HEK293 (cell line): ENCODE measurements around the gene ABHD12.
"Not testable (repeated sequence)": the region's sequence is repeated elsewhere in the genome, so short reads cannot be mapped to it uniquely, and the experiment has no call there.

Experiments used
- CTCF ChIA-PET: fragments of 350-600 bp; formaldehyde crosslinking; extraction: SDS; loops from one replicate; lab custom pipeline; 2021; ENCODE audit warnings: antibody characterized with exemption; lab: Yijun Ruan, JAX
- POLR2A ChIA-PET: fragments of 300-600 bp; formaldehyde crosslinking; extraction: SDS; loops from one replicate; lab custom pipeline; 2020; ENCODE audit warnings: antibody characterized with exemption, inconsistent platforms; lab: Yijun Ruan, JAX
- H3K27ac ChIP-seq: fragments of 200-500 bp; sonication (Bioruptor generic); 2 replicates; pipeline ENCODE4 v1.5.1; 2014; ENCODE audit warnings: low read depth, low read length, control low read depth, inconsistent platforms; ENCODE audit errors: extremely low read depth
- H3K36me3 ChIP-seq, 2 experiments: fragments of 200-500 bp in 1 of 2; sonication (Bioruptor generic) in 1 of 2; 1 replicate in 1 of 2; 2 replicates in 1 of 2; pipeline ENCODE4 v1.5.1; 2014 to 2017; ENCODE audit warnings: inconsistent platforms in 2 of 2, low read length in 2 of 2; ENCODE audit not compliant: control insufficient read depth in 2 of 2, insufficient read depth in 1 of 2
- H3K4me1 ChIP-seq: fragments of 200-500 bp; sonication (Bioruptor generic); 2 replicates; pipeline ENCODE4 v1.5.1; 2014; ENCODE audit warnings: mild to moderate bottlenecking, low read length, inconsistent platforms; ENCODE audit not compliant: control insufficient read depth, insufficient read depth
- H3K4me3 ChIP-seq: 2 replicates; pipeline ENCODE4 v1.5.1; 2011; ENCODE audit warnings: low read depth, mild to moderate bottlenecking, control low read depth, low read length, moderate library complexity
- H3K9me3 ChIP-seq: fragments of 200-500 bp; sonication (Bioruptor generic); 2 replicates; pipeline ENCODE4 v1.5.1; 2014; ENCODE audit warnings: low read depth, low read length, inconsistent platforms; ENCODE audit not compliant: control insufficient read depth, insufficient read depth
- ATF2 ChIP-seq: fragments of 450-650 bp; formaldehyde crosslinking; IDR thresholded peaks from 2 replicates; pipeline ENCODE4 v1.5.1; 2016; ENCODE audit warnings: missing biosample characterization, missing genetic modification characterization, low read depth
- BCL11B ChIP-seq: fragments of 450-650 bp; formaldehyde crosslinking; IDR thresholded peaks from 2 replicates; pipeline ENCODE4 v1.5.1; 2016; ENCODE audit warnings: low read depth, missing biosample characterization, missing genetic modification characterization
- GLI2 ChIP-seq: fragments of 450-650 bp; formaldehyde crosslinking; IDR thresholded peaks from 2 replicates; pipeline ENCODE4; 2017; ENCODE audit warnings: missing biosample characterization, missing genetic modification characterization, low read depth, borderline replicate concordance
- HIC1 ChIP-seq: fragments of 450-650 bp; formaldehyde crosslinking; IDR thresholded peaks from 2 replicates; pipeline ENCODE4 v1.5.1; 2016; ENCODE audit warnings: missing biosample characterization, missing genetic modification characterization
- ZBTB21 ChIP-seq: fragments of 450-650 bp; formaldehyde crosslinking; IDR thresholded peaks from 2 replicates; pipeline ENCODE4 v1.5.1; 2017; ENCODE audit warnings: missing biosample characterization, missing genetic modification characterization
- ZBTB6 ChIP-seq: fragments of 450-650 bp; formaldehyde crosslinking; IDR thresholded peaks from 2 replicates; pipeline ENCODE4 v1.5.1; 2017; ENCODE audit warnings: missing biosample characterization, missing genetic modification characterization
- ZEB2 ChIP-seq: fragments of 450-650 bp; formaldehyde crosslinking; IDR thresholded peaks from 2 replicates; pipeline ENCODE4 v1.5.1; 2016; ENCODE audit warnings: missing biosample characterization, missing genetic modification characterization
- ZFP3 ChIP-seq: fragments of 450-650 bp; formaldehyde crosslinking; IDR thresholded peaks from 2 replicates; pipeline ENCODE4 v1.5.1; 2016; ENCODE audit warnings: low read depth, missing biosample characterization, missing genetic modification characterization
- ZFP41 ChIP-seq: fragments of 450-650 bp; formaldehyde crosslinking; IDR thresholded peaks from 2 replicates; pipeline ENCODE4 v1.5.1; 2016; ENCODE audit warnings: missing biosample characterization, missing genetic modification characterization, borderline replicate concordance
- ZNF112 ChIP-seq: fragments of 450-650 bp; formaldehyde crosslinking; IDR thresholded peaks from 2 replicates; pipeline ENCODE4 v1.5.0; 2017; ENCODE audit warnings: missing biosample characterization, missing genetic modification characterization
- ZNF280C ChIP-seq: fragments of 450-650 bp; formaldehyde crosslinking; IDR thresholded peaks from 2 replicates; pipeline ENCODE4 v1.5.1; 2016; ENCODE audit warnings: missing biosample characterization, missing genetic modification characterization
- ZNF341 ChIP-seq: fragments of 450-650 bp; formaldehyde crosslinking; IDR thresholded peaks from 2 replicates; pipeline ENCODE4; 2016; ENCODE audit warnings: low read depth, missing biosample characterization, missing genetic modification characterization
- ZNF398 ChIP-seq: fragments of 450-650 bp; formaldehyde crosslinking; IDR thresholded peaks from 2 replicates; pipeline ENCODE4 v1.5.1; 2017; ENCODE audit warnings: missing biosample characterization, missing genetic modification characterization
- ZNF561 ChIP-seq: fragments of 450-650 bp; IDR thresholded peaks from 2 replicates; pipeline ENCODE4 v1.5.1; 2018; ENCODE audit warnings: missing biosample characterization, missing genetic modification characterization, borderline replicate concordance
- ZNF621 ChIP-seq: fragments of 450-650 bp; formaldehyde crosslinking; IDR thresholded peaks from 2 replicates; pipeline ENCODE4 v1.5.1; 2017; ENCODE audit warnings: missing biosample characterization, missing genetic modification characterization
- ZNF626 ChIP-seq: fragments of 450-650 bp; sonication (Bioruptor Pico); formaldehyde crosslinking; IDR thresholded peaks from 2 replicates; pipeline ENCODE4 v1.5.1; 2018; ENCODE audit warnings: missing biosample characterization, missing genetic modification characterization, inconsistent platforms
- ZNF747 ChIP-seq: fragments of 450-650 bp; formaldehyde crosslinking; IDR thresholded peaks from 2 replicates; pipeline ENCODE4 v1.5.1; 2016; ENCODE audit warnings: missing biosample characterization, missing genetic modification characterization
- ZNF791 ChIP-seq: fragments of 450-650 bp; formaldehyde crosslinking; IDR thresholded peaks from 2 replicates; pipeline ENCODE4 v1.5.1; 2016; ENCODE audit warnings: missing biosample characterization, missing genetic modification characterization
- ZNF837 ChIP-seq: fragments of 450-650 bp; formaldehyde crosslinking; IDR thresholded peaks from 2 replicates; pipeline ENCODE4 v1.5.1; 2016; ENCODE audit warnings: missing biosample characterization, missing genetic modification characterization

Gene ABHD12

GRCh38 chr20:25269057-25269832 lies 121.4 kb downstream of the ABHD12 start (continued):
- TF ChIP-seq ZFP3 (tag by site-specific recombination) (no peak), ZNF341 (tag by site-specific recombination) (no peak), ZNF747 (no peak)

- H3K9me3 ChIP-seq, H3K4me3 ChIP-seq, H3K4me1 ChIP-seq, H3K27ac ChIP-seq, CTCF ChIA-PET: not testable (repeated sequence)
- H3K36me3 ChIP-seq: peaks cover 0 to 26% of the 10 kb centered on the region in 2 experiments; a peak in 1 of 3 replicates
- POLR2A ChIA-PET: interaction anchor here (0.6 to 1.2 kb wide), 2 partner anchors 13 to 130 kb away, joined by 4 to 9 read pairs; partner anchors contain the start of gene PYGB
Observed at GRCh38 chr20:25260770-25261437, 129.7 kb downstream of the ABHD12 start.

- no peaks in the 10 kb centered on the region for H3K4me1 ChIP-seq
- ChIA-PET CTCF (no interaction called here), POLR2A (no interaction called here)
- no peaks in the 10 kb centered on the region for H3K9me3 ChIP-seq
- H3K36me3 ChIP-seq: peaks cover 0 to 29% of the 10 kb centered on the region in 2 experiments; a peak in 1 of 3 replicates
- no peak overlapping the region for H3K4me3 ChIP-seq
- H3K27ac ChIP-seq: no peak overlapping the region
- TF ChIP-seq ZEB2 (tag by site-specific recombination) (no peak), ZNF791 (no peak), ZNF626 (tag by site-specific recombination) (no peak), ATF2 (tag by site-specific recombination) (no peak), ZFP41 (tag by site-specific recombination) (no peak), ZNF112 (tag by site-specific recombination) (no peak), ZNF621 (tag by site-specific recombination) (no peak), ZNF561 (tag by site-specific recombination) (no peak), GLI2 (tag by site-specific recombination) (no peak), ZBTB6 (tag by site-specific recombination) (no peak), ZBTB21 (tag by site-specific recombination) (no peak), BCL11B (tag by site-specific recombination) (no peak), ZNF398 (no peak), ZNF837 (no peak), ZNF280C (tag by site-specific recombination) (no peak), HIC1 (tag by site-specific recombination) (no peak)
Observed at GRCh38 chr20:25259788-25260254, 130.8 kb downstream of the ABHD12 start.
